NCI-H446 (cell line): ENCODE data around the gene CCNH.

Experiments
- DNase-seq, 2 experiments: peaks; one replicate each; lab custom pipeline; 2025; lab: John Stamatoyannopoulos, UW

The CCNH gene

GRCh38 chr5:87412630-87413342 lies at the start of gene CCNH:
Gene CCNH (minus strand): TSS chr5:87412930. CDS start chr5:87412794, 136 bp downstream.
- peak; percentile 94 to 99 for DNase-seq

- no peak for DNase-seq
Measured at GRCh38 chr5:87457706-87458105, 45.0 kb upstream of the CCNH start.

GRCh38 chr5:87453801-87454200 lies 41.1 kb upstream of the CCNH start:
- no peak for DNase-seq

- no peak for DNase-seq
Measured at GRCh38 chr5:87452837-87453236, 40.1 kb upstream of the CCNH start.

GRCh38 chr5:87442419-87442818 lies 29.7 kb upstream of the CCNH start:
- DNase-seq = no peak

GRCh38 chr5:87438231-87438630 lies 25.5 kb upstream of the CCNH start:
- DNase-seq = no peak

GRCh38 chr5:87437724-87438123 lies 25.0 kb upstream of the CCNH start:
- DNase-seq = no peak

- DNase-seq = no peak
Measured at GRCh38 chr5:87435144-87435694, 22.5 kb upstream of the CCNH start.

GRCh38 chr5:87434461-87434860 lies 21.7 kb upstream of the CCNH start:
- DNase-seq = no peak

- no peak for DNase-seq
Measured at GRCh38 chr5:87433945-87434344, 21.2 kb upstream of the CCNH start.

- DNase-seq = no peak
Measured at GRCh38 chr5:87432460-87432859, 19.7 kb upstream of the CCNH start.

- no peak for DNase-seq
Measured at GRCh38 chr5:87430863-87431457, 18.2 kb upstream of the CCNH start.

GRCh38 chr5:87423755-87424154 lies 11.0 kb upstream of the CCNH start:
- no peak for DNase-seq

GRCh38 chr5:87421307-87421706 lies 8.6 kb upstream of the CCNH start:
- no peak for DNase-seq

GRCh38 chr5:87418506-87418905 lies 5.8 kb upstream of the CCNH start:
- no peak for DNase-seq

GRCh38 chr5:87413343-87413645 lies 564 bp upstream of the CCNH start:
- peak in 1 of 2 experiments; percentile 39 for DNase-seq

GRCh38 chr5:87411973-87412629 lies 629 bp downstream of the CCNH start:
- DNase-seq = peak in 1 of 2 experiments; percentile 30

GRCh38 chr5:87411586-87411972 lies 1.2 kb downstream of the CCNH start:
- no peak for DNase-seq

GRCh38 chr5:87410931-87411330 lies 1.8 kb downstream of the CCNH start:
- no peak for DNase-seq

GRCh38 chr5:87408204-87408603 lies 4.5 kb downstream of the CCNH start:
- DNase-seq = no peak

GRCh38 chr5:87405472-87406155 lies 7.1 kb downstream of the CCNH start:
- no peak for DNase-seq

GRCh38 chr5:87404359-87404758 lies 8.4 kb downstream of the CCNH start:
- no peak for DNase-seq

- no peak for DNase-seq
Measured at GRCh38 chr5:87403899-87404298, 8.8 kb downstream of the CCNH start.
